SK-N-SH (cell line): ENCODE results near the gene DRGX. TPM values are rescaled to one million over a fixed set of nuclear protein-coding genes. Genes with fewer than 3 reads are reported as not detected.

Source experiments
- CTCF ChIA-PET: fragments of 300-600, 350-600 bp; formaldehyde crosslinking; extraction: SDS; loops from one replicate; lab custom pipeline; 2021; lab: Yijun Ruan, JAX
- POLR2A ChIA-PET: fragments of 350-600 bp; sonication (Branson Sonifier 250); formaldehyde crosslinking; extraction: SDS; loops from one replicate; lab custom pipeline; 2020; ENCODE audit warnings: antibody characterized with exemption, inconsistent platforms; lab: Yijun Ruan, JAX
- DNase-seq: peaks from one replicate; pipeline ENCODE4 v3.0.0; 2012
- H2AFZ ChIP-seq: fragments of 200-600 bp; sonication (generic); 2 replicates; pipeline ENCODE4 v1.8.1; 2016; ENCODE audit warnings: antibody characterized with exemption, mild to moderate bottlenecking, low read depth
- H3F3A ChIP-seq: fragments of 200-600 bp; sonication (generic); replicated peaks from 2 replicates; pipeline ENCODE3; 2016; ENCODE audit warnings: antibody characterized with exemption, mild to moderate bottlenecking; ENCODE audit not compliant: insufficient read depth
- H3K27ac ChIP-seq, 2 experiments: fragments of 200-500 bp in 1 of 2; fragments of 200-600 bp in 1 of 2; sonication (Bioruptor generic) in 1 of 2; sonication (generic), shearing (Covaris generic) in 1 of 2; 2 replicates each; pipeline versions ENCODE4 v1.5.1 to v1.6.1; 2014 to 2016; ENCODE audit warnings: low read depth in 2 of 2, inconsistent platforms in 1 of 2, low read length in 1 of 2, mild to moderate bottlenecking in 1 of 2, mixed read lengths in 1 of 2
- H3K27me3 ChIP-seq: fragments of 200-600 bp; sonication (generic), shearing (Covaris generic); 2 replicates; pipeline ENCODE4 v1.6.1; 2016; ENCODE audit warnings: mixed run types; ENCODE audit not compliant: insufficient read depth
- H3K36me3 ChIP-seq, 2 experiments: fragments of 200-500 bp in 1 of 2; fragments of 200-600 bp in 1 of 2; sonication (Bioruptor generic) in 1 of 2; sonication (generic) in 1 of 2; replicated peaks in 1 of 2; 2 replicates each; pipeline versions ENCODE3 to v1.5.1; 2014 to 2016; ENCODE audit warnings: low read length in 1 of 2, mild to moderate bottlenecking in 1 of 2; ENCODE audit not compliant: insufficient read depth in 2 of 2, control insufficient read depth in 1 of 2
- H3K4me1 ChIP-seq, 2 experiments: fragments of 200-500 bp in 1 of 2; fragments of 200-600 bp in 1 of 2; sonication (Bioruptor generic) in 1 of 2; sonication (generic), shearing (Covaris generic) in 1 of 2; 2 replicates each; pipeline versions ENCODE4 v1.5.1 to v1.6.1; 2014 to 2016; ENCODE audit warnings: low read depth in 1 of 2, low read length in 1 of 2, mixed run types in 1 of 2; ENCODE audit not compliant: insufficient read depth in 2 of 2, control insufficient read depth in 1 of 2
- H3K4me2 ChIP-seq: fragments of 200-600 bp; sonication (generic), shearing (Covaris generic); 2 replicates; pipeline ENCODE4 v1.6.1; 2017; ENCODE audit warnings: mixed run types
- H3K4me3 ChIP-seq, 2 experiments: fragments of 200-500 bp in 1 of 2; fragments of 200-600 bp in 1 of 2; sonication (Bioruptor generic) in 1 of 2; sonication (generic), shearing (Covaris generic) in 1 of 2; 2 replicates each; pipeline versions ENCODE4 v1.5.1 to v1.8.1; 2014 to 2016; ENCODE audit warnings: low read depth in 2 of 2, inconsistent platforms in 1 of 2, low read length in 1 of 2, mild to moderate bottlenecking in 1 of 2, mixed read lengths in 1 of 2, moderate library complexity in 1 of 2
- H3K79me2 ChIP-seq: fragments of 200-600 bp; sonication (generic); 2 replicates; pipeline ENCODE4 v1.8.1; 2017; ENCODE audit warnings: mild to moderate bottlenecking; ENCODE audit not compliant: insufficient read depth
- H3K9ac ChIP-seq: fragments of 200-600 bp; sonication (generic); 2 replicates; pipeline ENCODE4 v1.6.1; 2017; ENCODE audit warnings: mixed run types
- H3K9me2 ChIP-seq: fragments of 200-600 bp; sonication (generic); 2 replicates; pipeline ENCODE4 v1.6.1; 2017; ENCODE audit warnings: mixed run types
- H3K9me3 ChIP-seq: fragments of 200-600 bp; sonication (generic); 2 replicates; pipeline ENCODE4 v1.6.1; 2017; ENCODE audit warnings: mixed run types, mild to moderate bottlenecking, moderate library complexity
- H4K20me1 ChIP-seq: fragments of 200-600 bp; sonication (generic); 2 replicates; pipeline ENCODE4 v1.6.1; 2017; ENCODE audit warnings: mild to moderate bottlenecking, mixed run types; ENCODE audit not compliant: insufficient read depth
- CHD2 ChIP-seq: fragments of 150-350 bp; IDR thresholded peaks from 2 replicates; pipeline ENCODE4 v1.6.1; 2018; ENCODE audit warnings: low read length; ENCODE audit not compliant: partially characterized antibody
- EP300 ChIP-seq, 2 experiments: IDR thresholded peaks; 2 replicates each; pipeline versions ENCODE4 v1.4.0 to v1.6.1; 2012; ENCODE audit warnings: borderline replicate concordance in 1 of 2, low read depth in 1 of 2, low read length in 1 of 2
- FOSL2 ChIP-seq: IDR thresholded peaks from 2 replicates; pipeline ENCODE4 v1.4.0; 2012; ENCODE audit warnings: low read depth, mild to moderate bottlenecking, moderate library complexity, borderline replicate concordance
- FOXM1 ChIP-seq: IDR thresholded peaks from 2 replicates; pipeline ENCODE4 v1.4.0; 2012; ENCODE audit warnings: low read depth, mild to moderate bottlenecking
- GABPA ChIP-seq: IDR thresholded peaks from 2 replicates; pipeline ENCODE4 v1.4.0; 2012; ENCODE audit warnings: low read depth, mild to moderate bottlenecking
- GATA2 ChIP-seq: sonication (generic); formaldehyde crosslinking; IDR thresholded peaks from 2 replicates; pipeline ENCODE4 v1.5.0; 2020; ENCODE audit warnings: mild to moderate bottlenecking, missing genetic modification reagents
- MAX ChIP-seq: IDR thresholded peaks from 2 replicates; pipeline ENCODE4 v1.4.0; 2012; ENCODE audit warnings: low read depth
- MEF2A ChIP-seq: IDR thresholded peaks from 2 replicates; pipeline ENCODE4 v1.4.0; 2012; ENCODE audit warnings: low read depth, borderline replicate concordance
- MXI1 ChIP-seq: IDR thresholded peaks from 2 replicates; pipeline ENCODE4 v1.6.1; 2012; ENCODE audit warnings: mild to moderate bottlenecking, low read depth, low read length, improper control_type of control experiment
- NFIC ChIP-seq: IDR thresholded peaks from 2 replicates; pipeline ENCODE4 v1.4.0; 2012; ENCODE audit warnings: borderline replicate concordance
- POLR2AphosphoS5 ChIP-seq: IDR thresholded peaks from 2 replicates; pipeline ENCODE4 v1.6.1; 2012; ENCODE audit warnings: low read depth, low read length
- RCOR1 ChIP-seq: fragments of 150-350 bp; IDR thresholded peaks from 2 replicates; pipeline ENCODE4 v1.6.1; 2017; ENCODE audit warnings: antibody characterized with exemption, low read length
- RFX5 ChIP-seq: IDR thresholded peaks from 2 replicates; pipeline ENCODE4 v1.6.1; 2012; ENCODE audit warnings: mild to moderate bottlenecking, improper control_type of control experiment, low read length
- RXRA ChIP-seq: IDR thresholded peaks from 2 replicates; pipeline ENCODE4 v1.4.0; 2012; ENCODE audit warnings: low read depth, mild to moderate bottlenecking, borderline replicate concordance
- SIN3A ChIP-seq: IDR thresholded peaks from 2 replicates; pipeline ENCODE4 v1.6.1; 2012; ENCODE audit warnings: low read depth, mild to moderate bottlenecking, low read length, moderate library complexity, borderline replicate concordance
- SMC3 ChIP-seq: IDR thresholded peaks from 2 replicates; pipeline ENCODE4 v1.6.1; 2012; ENCODE audit warnings: low read depth, low read length, improper control_type of control experiment
- TAF1 ChIP-seq: IDR thresholded peaks from 2 replicates; pipeline ENCODE4 v1.6.1; 2012; ENCODE audit warnings: low read depth, mild to moderate bottlenecking, low read length, moderate library complexity, borderline replicate concordance
- TCF12 ChIP-seq: IDR thresholded peaks from 2 replicates; pipeline ENCODE4 v1.4.0; 2012
- TEAD4 ChIP-seq: IDR thresholded peaks from 2 replicates; pipeline ENCODE4 v1.4.0; 2012; ENCODE audit warnings: mild to moderate bottlenecking, borderline replicate concordance; ENCODE audit not compliant: insufficient read depth
- YY1 ChIP-seq: IDR thresholded peaks from 2 replicates; pipeline ENCODE4 v1.4.0; 2012; ENCODE audit warnings: low read depth, mild to moderate bottlenecking
- WGBS: methylation state at CpG from one replicate; pipeline ENCODE4 v1.1.6; 2017; ENCODE audit warnings: low lambda C conversion rate; 5-methylcytosine and 5-hydroxymethylcytosine counted together
- polyA plus RNA-seq, 3 experiments: library from polyadenylated mRNA; depleted of rRNA; stranded (reverse); fragments of >200 nt; gene quantifications; 2 replicates each; pipeline ENCODE4 v1.2.3, GENCODE V29; 2012
- TF ChIP-seq, protein P1 (sequence below): IDR thresholded peaks from 2 replicates; pipeline ENCODE4; 2012

The DRGX gene
- polyA plus RNA-seq, 1 of the 3 experiments (the other 2 are of a cell fraction), result not detected

DNA sequence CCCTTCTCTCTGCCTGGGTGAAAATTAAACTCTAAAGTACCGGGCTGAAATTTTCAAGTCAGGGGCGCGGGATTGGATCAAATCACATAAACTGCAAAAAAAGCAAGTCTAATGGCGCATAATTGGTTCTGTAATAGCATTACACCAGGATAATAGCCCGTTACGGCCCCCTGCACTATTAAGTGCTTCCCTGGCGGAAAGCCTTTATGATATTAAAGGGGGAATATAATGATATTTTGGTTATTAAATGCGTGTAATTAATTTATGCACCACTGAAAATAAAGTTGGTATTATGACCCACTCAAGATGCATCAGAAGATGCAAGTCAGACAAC lies 744 bp upstream of the DRGX start:
- no peaks in the 10 kb centered on the region for H3F3A ChIP-seq
- ChIA-PET CTCF (interaction anchor here (1.3 to 5.4 kb wide), 6 partner anchors 12 to 740 kb away, joined by 3 to 51 read pairs (median 5); no protein-coding TSS in a partner anchor), POLR2A (no interaction called here)
- peak overlapping the region in 1 of 2 experiments; percentile 84; a peak in 1 of 4 replicates for H3K27ac ChIP-seq
- peaks cover 0 to 28% of the 10 kb centered on the region in 2 experiments; a peak in 1 of 4 replicates for H3K4me1 ChIP-seq
- peaks cover 72% of the 10 kb centered on the region for H3K27me3 ChIP-seq
- TF ChIP-seq TCF12, result no peak
- TF ChIP-seq EP300 (IDR thresholded peaks at IDR 0.05; ENCODE audit: borderline replicate concordance in 1 of 2, low read depth in 1 of 2, low read length in 1 of 2), result no peak; a peak in 1 of 4 replicates
- TF ChIP-seq RCOR1, result peak; percentile 41; the same call in 1 of the 2 replicates
- TF ChIP-seq, protein P1, sequence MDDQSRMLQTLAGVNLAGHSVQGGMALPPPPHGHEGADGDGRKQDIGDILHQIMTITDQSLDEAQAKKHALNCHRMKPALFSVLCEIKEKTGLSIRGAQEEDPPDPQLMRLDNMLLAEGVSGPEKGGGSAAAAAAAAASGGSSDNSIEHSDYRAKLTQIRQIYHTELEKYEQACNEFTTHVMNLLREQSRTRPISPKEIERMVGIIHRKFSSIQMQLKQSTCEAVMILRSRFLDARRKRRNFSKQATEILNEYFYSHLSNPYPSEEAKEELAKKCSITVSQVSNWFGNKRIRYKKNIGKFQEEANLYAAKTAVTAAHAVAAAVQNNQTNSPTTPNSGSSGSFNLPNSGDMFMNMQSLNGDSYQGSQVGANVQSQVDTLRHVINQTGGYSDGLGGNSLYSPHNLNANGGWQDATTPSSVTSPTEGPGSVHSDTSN, result no peak
- DNase-seq, result peak; percentile 71
- peak overlapping the region in 1 of 2 experiments; percentile 37; a peak in 1 of 4 replicates for H3K4me3 ChIP-seq
- WGBS, result 17% methylated on average over 8 of the region's 8 CpGs
- no peak overlapping the region for H2AFZ ChIP-seq
- H4K20me1 ChIP-seq, result no peaks in the 10 kb centered on the region
- H3K36me3 ChIP-seq, result no peaks in the 10 kb centered on the region
- H3K4me2 ChIP-seq, result peak overlapping the region; percentile 75; the same call in 1 of the 2 replicates
- no peaks in the 10 kb centered on the region for H3K9me3 ChIP-seq
- H3K9me2 ChIP-seq, result no peaks in the 10 kb centered on the region
- H3K9ac ChIP-seq, result no peak overlapping the region
- no peaks in the 10 kb centered on the region for H3K79me2 ChIP-seq

GRCh38 chr10:49394933-49395740 lies 752 bp downstream of the DRGX start:
- ChIA-PET CTCF (interaction anchor here (0.8 to 2.3 kb wide), 14 partner anchors 10 to 739 kb away, joined by 3 to 13 read pairs (median 4); no protein-coding TSS in a partner anchor), POLR2A (interaction anchor here (0.9 to 1.0 kb wide), 2 partner anchors 14 to 36 kb away, joined by 3 read pairs; no protein-coding TSS in a partner anchor)
- H3K4me2 ChIP-seq, result peak overlapping the region; percentile 44; the same call in 1 of the 2 replicates

More at GRCh38 chr10:49394933-49395740, 752 bp downstream of the DRGX start:
- H3K36me3 ChIP-seq, result no peaks in the 10 kb centered on the region
- no peaks in the 10 kb centered on the region for H3K9me2 ChIP-seq
- peak; percentile 75 for DNase-seq
- H3K4me3 ChIP-seq, result peak overlapping the region in 1 of 2 experiments; percentile 44; a peak in 3 of 4 replicates
- WGBS, result 32% methylated on average over 8 of the region's 62 CpGs
- H3K4me1 ChIP-seq, result peaks cover 0 to 28% of the 10 kb centered on the region in 2 experiments; a peak in 1 of 4 replicates
- no peak overlapping the region for H3K9ac ChIP-seq
- H4K20me1 ChIP-seq, result no peaks in the 10 kb centered on the region
- H3K9me3 ChIP-seq, result no peaks in the 10 kb centered on the region
- H3K27me3 ChIP-seq, result peaks cover 66% of the 10 kb centered on the region
- no peak overlapping the region for H2AFZ ChIP-seq
- no peaks in the 10 kb centered on the region for H3K79me2 ChIP-seq
- H3K27ac ChIP-seq, result peak overlapping the region in 1 of 2 experiments; percentile 69; a peak in 2 of 4 replicates
- no peaks in the 10 kb centered on the region for H3F3A ChIP-seq
- TF ChIP-seq MAX (no peak), CHD2 (no peak), TCF12 (no peak), SMC3 (no peak), RCOR1 (no peak), MXI1 (no peak), GATA2 (CRISPR knock-in tag) (no peak), FOSL2 (no peak), FOXM1 (no peak), YY1 (no peak), SIN3A (no peak), NFIC (no peak), TAF1 (no peak), RFX5 (no peak), GABPA (no peak), POLR2AphosphoS5 (no peak), TEAD4 (no peak), RXRA (no peak), MEF2A (no peak)
- TF ChIP-seq, protein P1, result no peak
